Common myeloid progenitor, CD34-positive (primary cell): ENCODE results near the gene COPE.

Experiments used
- CTCF ChIA-PET: fragments of 350-600 bp; sonication (Branson Sonifier 250); formaldehyde crosslinking; loops from one replicate; lab custom pipeline; 2021; ENCODE audit warnings: antibody characterized with exemption; lab: Charles Lee
- POLR2A ChIA-PET: fragments of 350-600 bp; sonication (Branson Sonifier 250); formaldehyde crosslinking; loops from one replicate; lab custom pipeline; 2021; ENCODE audit warnings: antibody characterized with exemption; lab: Charles Lee
- DNase-seq, 3 donors: peaks; one replicate each; pipeline versions ENCODE4 v3.0.0 to v3.0.0-alpha.2; 2013
- H3K27ac ChIP-seq, 2 experiments: 1 replicate in 1 of 2; 2 replicates in 1 of 2; pipeline ENCODE4 v1.7.0; 2013; ENCODE audit warnings: inconsistent platforms in 2 of 2, low read length in 2 of 2, mild to moderate bottlenecking in 2 of 2, low read depth in 1 of 2, moderate library complexity in 1 of 2; ENCODE audit not compliant: severe bottlenecking in 2 of 2, insufficient read depth in 1 of 2, poor library complexity in 1 of 2
- H3K27me3 ChIP-seq, 5 experiments: replicated peaks in 2 of 5; 1 replicate in 3 of 5; 2 replicates in 2 of 5; pipeline versions ENCODE4 v1.6.1 to v1.7.0; 2013; ENCODE audit warnings: low read length in 4 of 5, mild to moderate bottlenecking in 2 of 5, moderate library complexity in 2 of 5, inconsistent platforms in 1 of 5; ENCODE audit not compliant: insufficient read depth in 5 of 5, control insufficient read depth in 4 of 5
- H3K36me3 ChIP-seq, 4 experiments: 1 replicate in 2 of 4; 2 replicates in 2 of 4; pipeline versions ENCODE4 v1.6.1 to v1.7.0; 2013; ENCODE audit warnings: low read length in 3 of 4, control low read depth in 1 of 4, mild to moderate bottlenecking in 1 of 4; ENCODE audit not compliant: control insufficient read depth in 4 of 4, insufficient read depth in 4 of 4
- H3K4me1 ChIP-seq, 4 experiments: 1 replicate in 3 of 4; 2 replicates in 1 of 4; pipeline versions ENCODE4 v1.6.1 to v1.7.1; 2013; ENCODE audit warnings: low read length in 3 of 4, mild to moderate bottlenecking in 3 of 4, control low read depth in 1 of 4, inconsistent platforms in 1 of 4, moderate library complexity in 1 of 4; ENCODE audit not compliant: control insufficient read depth in 4 of 4, insufficient read depth in 4 of 4; ENCODE audit errors: control extremely low read depth in 1 of 4
- H3K4me3 ChIP-seq, 7 experiments: 1 replicate in 4 of 7; 2 replicates in 3 of 7; pipeline versions ENCODE4 v1.5.1 to v1.7.0; 2013; ENCODE audit warnings: mild to moderate bottlenecking in 7 of 7, low read length in 6 of 7, moderate library complexity in 6 of 7, inconsistent platforms in 2 of 7, low read depth in 2 of 7, control low read depth in 1 of 7; ENCODE audit not compliant: insufficient read depth in 4 of 7, control insufficient read depth in 1 of 7; ENCODE audit errors: extremely low read depth in 1 of 7
- H3K9me3 ChIP-seq, 5 experiments: 1 replicate in 4 of 5; 2 replicates in 1 of 5; pipeline versions ENCODE4 v1.6.1 to v1.7.1; 2013; ENCODE audit warnings: low read length in 4 of 5, mild to moderate bottlenecking in 2 of 5, inconsistent platforms in 1 of 5, low read depth in 1 of 5, moderate library complexity in 1 of 5; ENCODE audit not compliant: control insufficient read depth in 4 of 5, insufficient read depth in 2 of 5; ENCODE audit errors: control extremely low read depth in 1 of 5
- WGBS: methylation state at CpG from one replicate; pipeline ENCODE4 v1.1.5; 2013; ENCODE audit not compliant: insufficient coverage; 5-methylcytosine and 5-hydroxymethylcytosine counted together

Gene COPE

GRCh38 chr19:18898081-18898606 lies 21.0 kb downstream of the COPE start:
- H3K4me1 ChIP-seq = peaks cover 0 to 18% (median 14%) of the 10 kb centered on the region in 4 experiments
- POLR2A ChIA-PET = no interaction called here
- peaks cover 0 to 39% (median 6%) of the 10 kb centered on the region in 5 experiments for H3K27me3 ChIP-seq
- CTCF ChIA-PET = no interaction called here
- H3K9me3 ChIP-seq = no peaks in the 10 kb centered on the region
- no peak for DNase-seq
- H3K36me3 ChIP-seq = peaks cover 2 to 36% (median 21%) of the 10 kb centered on the region in 4 experiments
- no peak overlapping the region for H3K27ac ChIP-seq
- WGBS = 94% methylated on average over 12 of the region's 18 CpGs
- H3K4me3 ChIP-seq = no peak overlapping the region

- peaks cover 2 to 30% (median 19%) of the 10 kb centered on the region in 4 experiments for H3K36me3 ChIP-seq
- no peak overlapping the region for H3K4me3 ChIP-seq
- CTCF ChIA-PET = interaction anchor here (0.6 to 1.4 kb wide), 2 partner anchors 11 to 51 kb away, joined by 3 to 6 read pairs; no protein-coding TSS in a partner anchor
- POLR2A ChIA-PET = no interaction called here
- H3K27me3 ChIP-seq = peaks cover 0 to 44% (median 6%) of the 10 kb centered on the region in 5 experiments
- 92% methylated on average over 25 of the region's 25 CpGs for WGBS
- H3K27ac ChIP-seq = no peak overlapping the region
- H3K9me3 ChIP-seq = no peaks in the 10 kb centered on the region
- no peak for DNase-seq
- peaks cover 0 to 18% (median 14%) of the 10 kb centered on the region in 4 experiments for H3K4me1 ChIP-seq
These were observed 21.8 kb downstream of the COPE start for GRCh38 chr19:18897094-18898029.

- H3K36me3 ChIP-seq = peaks cover 2 to 28% (median 17%) of the 10 kb centered on the region in 4 experiments
- peaks cover 0 to 45% (median 6%) of the 10 kb centered on the region in 5 experiments for H3K27me3 ChIP-seq
- H3K27ac ChIP-seq = no peak overlapping the region
- ChIA-PET POLR2A (no interaction called here), CTCF (interaction anchor here (1.2 to 1.4 kb wide), 3 partner anchors 11 to 24 kb away, joined by 3 to 6 read pairs (median 5); no protein-coding TSS in a partner anchor)
- peak overlapping the region in 2 of 7 experiments; percentile 2 to 28 for H3K4me3 ChIP-seq
- DNase-seq = peak in 1 of 3 donors; percentile 21
- WGBS = 27% methylated on average over 32 of the region's 33 CpGs
- no peaks in the 10 kb centered on the region for H3K9me3 ChIP-seq
- H3K4me1 ChIP-seq = peaks cover 0 to 18% (median 14%) of the 10 kb centered on the region in 4 experiments
These were observed 22.8 kb downstream of the COPE start for GRCh38 chr19:18896421-18896841.

- peaks cover 0 to 46% (median 6%) of the 10 kb centered on the region in 5 experiments for H3K27me3 ChIP-seq
- DNase-seq = peak in 2 of 3 donors; percentile 35 to 48
- WGBS = 0% methylated on average over 31 of the region's 89 CpGs
- CTCF ChIA-PET = interaction anchor here (1.2 to 1.4 kb wide), 3 partner anchors 12 to 24 kb away, joined by 3 to 6 read pairs (median 5); no protein-coding TSS in a partner anchor
- H3K9me3 ChIP-seq = no peaks in the 10 kb centered on the region
- POLR2A ChIA-PET = no interaction called here
- peak within 1 kb of the TSS; percentile 18 to 68 (median 58) for H3K4me3 ChIP-seq
- no peak within 1 kb of the TSS for H3K27ac ChIP-seq
- peaks cover 2 to 22% (median 11%) of the 10 kb centered on the region in 4 experiments for H3K36me3 ChIP-seq
- peaks cover 0 to 18% (median 14%) of the 10 kb centered on the region in 4 experiments for H3K4me1 ChIP-seq
These were observed 23.3 kb downstream of the COPE start, which contains the start of gene CERS1 for GRCh38 chr19:18895824-18896341. Gene CERS1, minus strand, starts transcription at chr19:18896158. Its CDS starts 86 bp downstream, at chr19:18896072.

GRCh38 chr19:18895038-18895823 lies 24.0 kb downstream of the COPE start:
- under 1% methylated on average over 64 of the region's 72 CpGs for WGBS
- peak in 1 of 3 donors; percentile 34 for DNase-seq
- H3K27ac ChIP-seq = no peak overlapping the region
- H3K9me3 ChIP-seq = no peaks in the 10 kb centered on the region
- peaks cover 0 to 46% (median 6%) of the 10 kb centered on the region in 5 experiments for H3K27me3 ChIP-seq
- peaks cover 0 to 17% (median 8%) of the 10 kb centered on the region in 4 experiments for H3K36me3 ChIP-seq
- ChIA-PET CTCF (interaction anchor here (0.8 to 1.4 kb wide), 6 partner anchors 13 to 92 kb away, joined by 3 to 6 read pairs (median 4); no protein-coding TSS in a partner anchor), POLR2A (no interaction called here)
- peak overlapping the region; percentile 18 to 68 (median 58) for H3K4me3 ChIP-seq
- peaks cover 0 to 18% (median 14%) of the 10 kb centered on the region in 4 experiments for H3K4me1 ChIP-seq
